PC-9 (cell line): ENCODE data around the gene BCL2L13. TPM values are rescaled to one million over a fixed set of nuclear protein-coding genes. Genes with fewer than 3 reads are reported as not detected.
A peak's percentile ranks its signal among the peaks of the same experiment; 100 is the strongest.

Experiments used
- BruUV-seq: library from RNA; stranded (reverse); fragments of 400-500 nt; replicated peaks from 2 replicates; lab custom pipeline; 2021; lab: Mats Ljungman, UMichigan
- CTCF ChIA-PET: fragments of 300-600 bp; sonication (Branson Sonifier 250); formaldehyde crosslinking; loops from one replicate; lab custom pipeline; 2022; ENCODE audit warnings: antibody characterized with exemption; lab: Charles Lee
- POLR2A ChIA-PET: fragments of 300-600 bp; sonication (Branson Sonifier 250); formaldehyde crosslinking; loops from one replicate; lab custom pipeline; 2022; ENCODE audit warnings: antibody characterized with exemption; ENCODE audit not compliant: unreplicated experiment; lab: Charles Lee
- DNase-seq, 2 experiments: peaks; one replicate each; pipeline versions ENCODE4 v3.0.0 to v3.0.0-alpha.2; 2015 to 2022; ENCODE audit warnings: mixed read lengths in 1 of 2
- H2AFZ ChIP-seq: fragments of 200-600 bp; sonication (generic); 2 replicates; pipeline ENCODE4 v1.8.1; 2017; ENCODE audit warnings: antibody characterized with exemption
- H3F3A ChIP-seq: fragments of 200-600 bp; sonication (generic); 2 replicates; pipeline ENCODE4 v1.8.1; 2017; ENCODE audit warnings: antibody characterized with exemption, mild to moderate bottlenecking, low read depth; ENCODE audit not compliant: insufficient read depth
- H3K27ac ChIP-seq: fragments of 200-600 bp; sonication (generic); 2 replicates; pipeline ENCODE4 v1.6.1; 2016; ENCODE audit warnings: mixed run types
- H3K27me3 ChIP-seq: fragments of 200-600 bp; sonication (generic); 2 replicates; pipeline ENCODE4 v1.6.1; 2016; ENCODE audit warnings: low read depth, mixed run types; ENCODE audit not compliant: insufficient read depth
- H3K36me3 ChIP-seq: fragments of 200-600 bp; sonication (generic); 2 replicates; pipeline ENCODE4 v1.6.1; 2016; ENCODE audit warnings: low read depth, mixed run types
- H3K4me1 ChIP-seq: fragments of 200-600 bp; sonication (generic); replicated peaks from 2 replicates; pipeline ENCODE4 v1.6.1; 2016; ENCODE audit warnings: mixed run types; ENCODE audit not compliant: insufficient read depth
- H3K4me2 ChIP-seq: fragments of 200-600 bp; sonication (generic); 2 replicates; pipeline ENCODE4 v1.6.1; 2017; ENCODE audit warnings: mixed run types
- H3K4me3 ChIP-seq: fragments of 200-600 bp; sonication (generic); 2 replicates; pipeline ENCODE4 v1.6.1; 2016; ENCODE audit warnings: mixed run types
- H3K79me2 ChIP-seq: fragments of 200-600 bp; sonication (generic); 2 replicates; pipeline ENCODE4 v1.6.1; 2017; ENCODE audit warnings: low read depth, mixed run types
- H3K9me2 ChIP-seq: fragments of 200-600 bp; sonication (generic); 2 replicates; pipeline ENCODE4 v1.8.1; 2017; ENCODE audit warnings: mild to moderate bottlenecking; ENCODE audit not compliant: insufficient read depth
- H3K9me3 ChIP-seq: fragments of 200-600 bp; sonication (generic); 2 replicates; pipeline ENCODE4 v1.8.1; 2016; ENCODE audit warnings: low read depth; ENCODE audit not compliant: insufficient read depth
- H4K20me1 ChIP-seq: fragments of 200-600 bp; sonication (generic); 2 replicates; pipeline ENCODE4 v1.8.1; 2017; ENCODE audit not compliant: insufficient read depth
- EZH2 ChIP-seq: fragments of 200-600 bp; sonication (generic); IDR thresholded peaks from 2 replicates; pipeline ENCODE4 v1.8.0; 2017; ENCODE audit warnings: antibody characterized with exemption, low read depth
- intact Hi-C: fragments of 100-400 bp; cut with micrococcal nuclease; formaldehyde crosslinking; loops from one replicate; pipeline ENCODE4 v1.10.0; 2022; ENCODE audit not compliant: unreplicated experiment
- total RNA-seq: library from RNA; stranded (reverse); gene quantifications from 2 replicates; pipeline ENCODE4 v1.2.3, GENCODE V29; 2021
- TF ChIP-seq, protein P1 (sequence below): fragments of 200-600 bp; sonication (generic); conservative IDR thresholded peaks from 2 replicates; pipeline ENCODE4 v1.6.1; 2017; ENCODE audit warnings: mixed run types, antibody characterized with exemption, mild to moderate bottlenecking, moderate library complexity

The BCL2L13 gene
- total RNA-seq, 1 experiment from 2014 or later = 43.1 TPM

DNA sequence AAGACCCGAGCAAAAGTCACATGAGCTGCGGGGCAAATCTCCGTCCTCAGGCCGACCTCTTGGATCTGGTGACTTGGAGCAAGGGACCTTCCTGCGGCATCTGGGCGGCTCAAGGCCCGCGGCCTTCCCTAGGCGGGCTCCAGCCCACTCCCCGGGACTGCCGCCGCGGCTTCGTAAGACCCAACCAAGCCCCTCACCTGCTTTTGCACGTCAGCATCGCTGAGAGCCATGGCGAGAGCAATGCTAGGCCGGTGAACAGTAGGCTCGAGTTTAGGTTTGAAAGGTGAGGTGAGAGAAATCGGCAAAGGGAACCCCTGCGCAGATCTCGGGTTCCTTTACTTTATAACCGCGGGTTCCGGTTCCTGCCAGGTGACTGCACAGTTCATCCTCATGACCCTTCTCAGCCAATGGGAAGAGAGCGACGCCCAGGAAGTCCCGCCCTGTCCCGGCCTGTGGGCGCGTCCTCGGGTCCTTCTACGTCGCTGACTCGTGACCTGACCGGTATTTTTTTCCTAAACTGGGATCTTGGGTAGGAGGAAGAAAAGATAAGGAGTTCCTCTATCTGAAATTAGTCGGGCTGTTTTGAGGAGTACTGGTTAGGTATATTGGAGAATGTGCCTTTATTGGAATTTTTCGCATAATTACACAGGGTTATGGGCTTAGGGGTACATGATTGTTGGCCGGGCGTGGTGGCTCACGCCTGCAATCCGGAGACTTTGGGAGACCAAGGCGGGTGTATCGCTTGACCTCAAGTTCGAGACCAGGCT lies 10.0 kb upstream of the BCL2L13 start, which contains the start of gene ATP6V1E1:
TSS of gene ATP6V1E1 (minus strand) at position 344 of the 767 bp plus-strand sequence. CDS start at position 230, 114 bp downstream.
- Histone ChIP-seq H3K79me2 (peaks cover 48% of the 10 kb centered on the region), H3K27me3 (no peaks in the 10 kb centered on the region), H4K20me1 (peaks cover 11% of the 10 kb centered on the region), H3K4me1 (peaks cover 26% of the 10 kb centered on the region), H2AFZ (peak within 1 kb of the TSS; percentile 91), H3F3A (peaks cover 23% of the 10 kb centered on the region), H3K4me3 (peak within 1 kb of the TSS; percentile 94), H3K36me3 (no peaks in the 10 kb centered on the region), H3K9me2 (no peaks in the 10 kb centered on the region), H3K4me2 (peak within 1 kb of the TSS; percentile 74), H3K9me3 (no peaks in the 10 kb centered on the region), H3K27ac (peak within 1 kb of the TSS; percentile 78)
- ChIA-PET POLR2A (interaction anchor here (0.6 kb wide), 1 partner anchor 329 kb away, joined by 5 read pairs; no protein-coding TSS in a partner anchor), CTCF (interaction anchor here (0.6 kb wide), 1 partner anchor 262 kb away, joined by 4 read pairs; no protein-coding TSS in a partner anchor)
- peak; percentile 89 to 90 for DNase-seq
- intact Hi-C loops = loop anchor here (2.0 kb wide), 1 partner anchor 78 kb away; no protein-coding TSS in a partner anchor
- TF ChIP-seq, protein P1, sequence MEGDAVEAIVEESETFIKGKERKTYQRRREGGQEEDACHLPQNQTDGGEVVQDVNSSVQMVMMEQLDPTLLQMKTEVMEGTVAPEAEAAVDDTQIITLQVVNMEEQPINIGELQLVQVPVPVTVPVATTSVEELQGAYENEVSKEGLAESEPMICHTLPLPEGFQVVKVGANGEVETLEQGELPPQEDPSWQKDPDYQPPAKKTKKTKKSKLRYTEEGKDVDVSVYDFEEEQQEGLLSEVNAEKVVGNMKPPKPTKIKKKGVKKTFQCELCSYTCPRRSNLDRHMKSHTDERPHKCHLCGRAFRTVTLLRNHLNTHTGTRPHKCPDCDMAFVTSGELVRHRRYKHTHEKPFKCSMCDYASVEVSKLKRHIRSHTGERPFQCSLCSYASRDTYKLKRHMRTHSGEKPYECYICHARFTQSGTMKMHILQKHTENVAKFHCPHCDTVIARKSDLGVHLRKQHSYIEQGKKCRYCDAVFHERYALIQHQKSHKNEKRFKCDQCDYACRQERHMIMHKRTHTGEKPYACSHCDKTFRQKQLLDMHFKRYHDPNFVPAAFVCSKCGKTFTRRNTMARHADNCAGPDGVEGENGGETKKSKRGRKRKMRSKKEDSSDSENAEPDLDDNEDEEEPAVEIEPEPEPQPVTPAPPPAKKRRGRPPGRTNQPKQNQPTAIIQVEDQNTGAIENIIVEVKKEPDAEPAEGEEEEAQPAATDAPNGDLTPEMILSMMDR = no peak
- TF ChIP-seq EZH2 = no peak
- BruUV-seq = TSS peak; percentile 91

DNA sequence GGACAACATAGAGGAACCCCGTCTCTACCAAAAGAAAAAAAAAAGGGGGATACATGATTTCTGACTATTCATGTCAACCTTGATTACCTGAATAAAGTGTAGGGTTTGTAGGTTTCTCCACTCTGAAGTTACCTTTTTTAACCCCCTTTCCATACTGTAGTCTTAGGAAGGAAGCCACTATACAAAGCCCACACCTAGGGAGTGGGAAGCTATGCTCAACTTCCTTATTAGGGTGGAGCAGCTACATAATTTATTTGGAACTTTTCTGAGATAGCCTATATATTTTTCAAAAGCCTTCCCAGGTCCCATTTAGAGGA lies 9.4 kb upstream of the BCL2L13 start:
- H2AFZ ChIP-seq = peak overlapping the region; percentile 75
- peaks cover 31% of the 10 kb centered on the region for H3K4me1 ChIP-seq
- H3F3A ChIP-seq = peaks cover 28% of the 10 kb centered on the region
- TF ChIP-seq, protein P1 = no peak
- no peak for TF ChIP-seq EZH2
- POLR2A ChIA-PET = interaction anchor here (0.6 to 0.7 kb wide), 3 partner anchors 10 to 1544 kb away, joined by 3 to 5 read pairs (median 3); no protein-coding TSS in a partner anchor
- H3K79me2 ChIP-seq = peaks cover 43% of the 10 kb centered on the region
- BruUV-seq = no TSS peak
- DNase-seq = no peak
- no peaks in the 10 kb centered on the region for H3K9me3 ChIP-seq
- no peaks in the 10 kb centered on the region for H3K9me2 ChIP-seq
- CTCF ChIA-PET = interaction anchor here (0.6 kb wide), 1 partner anchor 261 kb away, joined by 4 read pairs; no protein-coding TSS in a partner anchor
- H3K27ac ChIP-seq = peak overlapping the region; percentile 78
- peaks cover 11% of the 10 kb centered on the region for H4K20me1 ChIP-seq
- no peaks in the 10 kb centered on the region for H3K36me3 ChIP-seq
- no peaks in the 10 kb centered on the region for H3K27me3 ChIP-seq
- intact Hi-C loops = loop anchor here (2.0 kb wide), 1 partner anchor 78 kb away; no protein-coding TSS in a partner anchor
- H3K4me3 ChIP-seq = peak overlapping the region; percentile 94
- peak overlapping the region; percentile 73 for H3K4me2 ChIP-seq

DNA sequence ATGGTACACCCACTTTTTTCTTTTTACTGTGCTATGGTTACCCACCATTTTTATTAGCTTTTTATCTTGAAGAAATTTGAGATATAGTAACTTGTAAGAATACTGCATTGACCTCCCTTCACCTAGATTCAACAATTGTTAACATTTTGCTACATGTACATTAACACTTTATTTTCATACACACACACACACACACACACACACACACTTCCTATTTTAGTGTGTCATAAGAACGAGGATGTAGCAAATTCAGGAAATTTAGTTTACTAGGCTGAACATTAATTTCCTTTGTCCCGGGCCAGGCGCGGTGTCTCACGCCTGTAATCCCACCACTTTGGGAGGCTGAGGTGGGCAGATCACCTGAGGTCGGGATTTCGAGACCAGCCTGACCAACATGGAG lies 8.9 kb upstream of the BCL2L13 start:
- no peak for DNase-seq
- Histone ChIP-seq H3K36me3 (no peaks in the 10 kb centered on the region), H2AFZ (no peak overlapping the region), H3K79me2 (peaks cover 38% of the 10 kb centered on the region), H3F3A (peaks cover 30% of the 10 kb centered on the region), H3K4me3 (peak overlapping the region; percentile 94; the same call in 1 of the 2 replicates), H3K27ac (peak overlapping the region; percentile 78), H3K9me3 (no peaks in the 10 kb centered on the region), H3K4me1 (peaks cover 36% of the 10 kb centered on the region), H4K20me1 (peaks cover 8% of the 10 kb centered on the region), H3K9me2 (no peaks in the 10 kb centered on the region), H3K27me3 (no peaks in the 10 kb centered on the region), H3K4me2 (peak overlapping the region; percentile 73)
- intact Hi-C loops = loop anchor here (2.0 kb wide), 1 partner anchor 77 kb away; no protein-coding TSS in a partner anchor
- TF ChIP-seq EZH2 = no peak
- TF ChIP-seq, protein P1 = no peak
- ChIA-PET POLR2A (interaction anchor here (0.7 kb wide), 2 partner anchors 10 to 1543 kb away, joined by 3 read pairs; no protein-coding TSS in a partner anchor), CTCF (no interaction called here)
- no TSS peak for BruUV-seq
